ENCODE results near the gene IKZF4.
A peak's percentile ranks its signal among the peaks of the same experiment; 100 is the strongest.

Gene IKZF4

DNA sequence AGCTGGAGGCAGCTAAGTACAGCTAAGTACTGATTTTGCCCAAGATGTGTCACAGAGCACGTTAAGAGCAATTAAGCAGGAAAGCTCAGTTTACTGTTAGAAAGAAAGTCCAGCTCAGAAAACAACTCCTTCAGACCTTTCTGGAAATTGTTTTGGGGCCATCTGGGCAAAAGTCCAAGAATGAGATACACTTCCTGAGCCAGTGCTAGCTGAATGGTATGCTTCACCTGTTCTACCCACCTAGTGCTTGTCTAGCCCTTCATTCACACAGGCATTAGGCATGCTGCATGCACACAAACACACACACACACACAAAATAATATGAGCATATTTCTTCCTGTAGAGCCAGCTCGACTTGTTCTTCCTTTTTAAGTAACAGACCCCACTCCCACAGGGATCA is 6.6 kb upstream of the IKZF4 start:
- no peak overlapping the region for H3K27ac ChIP-seq
- no peak for TF ChIP-seq CTCF (IDR thresholded peaks at IDR 0.05)
- no peak for TF ChIP-seq ZFX (IDR thresholded peaks at IDR 0.05; ENCODE audit: borderline replicate concordance)

DNA sequence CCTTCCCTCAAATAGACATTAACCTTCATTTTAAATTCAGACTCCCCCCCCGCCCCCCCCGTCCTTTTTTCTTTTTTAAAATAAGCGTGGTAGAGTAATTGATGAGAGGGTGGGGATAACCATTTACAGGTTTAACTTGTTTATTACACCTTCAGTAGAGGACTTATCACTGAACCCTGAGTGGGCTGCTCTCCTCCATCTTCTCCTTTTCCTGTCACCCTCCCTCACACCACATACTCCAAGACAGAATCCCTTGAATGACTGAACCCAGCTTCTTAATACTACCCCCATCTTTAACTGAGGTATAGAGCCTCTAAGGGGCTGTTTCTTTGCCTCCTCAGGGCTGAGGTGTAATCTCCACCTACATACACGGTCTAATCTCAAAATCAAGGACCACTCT is 3.7 kb upstream of the IKZF4 start:
- TF ChIP-seq CTCF (IDR thresholded peaks at IDR 0.05): no peak
- TF ChIP-seq ZFX (IDR thresholded peaks at IDR 0.05; ENCODE audit: borderline replicate concordance): no peak
- H3K27ac ChIP-seq: no peak overlapping the region

- TF ChIP-seq CTCF (IDR thresholded peaks at IDR 0.05) (no peak), ZFX (IDR thresholded peaks at IDR 0.05; ENCODE audit: borderline replicate concordance) (no peak)
- H3K27ac ChIP-seq: no peak overlapping the region
Observed at GRCh38 chr12:56018356-56018755, 2.5 kb upstream of the IKZF4 start.

GRCh38 chr12:56021889-56022497 is 1.1 kb downstream of the IKZF4 start:
- no peak overlapping the region for H3K27ac ChIP-seq

GRCh38 chr12:56028511-56029165 is 7.8 kb downstream of the IKZF4 start:
- H3K27ac ChIP-seq: peak overlapping the region; percentile 25
- no peak for TF ChIP-seq ZFX (IDR thresholded peaks at IDR 0.05; ENCODE audit: borderline replicate concordance)
- TF ChIP-seq CTCF (IDR thresholded peaks at IDR 0.05): no peak

More at GRCh38 chr12:56021889-56022497, 1.1 kb downstream of the IKZF4 start:
- TF ChIP-seq CTCF (IDR thresholded peaks at IDR 0.05) (no peak), ZFX (IDR thresholded peaks at IDR 0.05; ENCODE audit: borderline replicate concordance) (no peak)

GRCh38 chr12:56029166-56029519 is 8.3 kb downstream of the IKZF4 start:
- H3K27ac ChIP-seq: peak overlapping the region; percentile 25
- TF ChIP-seq CTCF (IDR thresholded peaks at IDR 0.05): no peak

- no peak for TF ChIP-seq ZFX (IDR thresholded peaks at IDR 0.05; ENCODE audit: borderline replicate concordance)
- TF ChIP-seq CTCF (IDR thresholded peaks at IDR 0.05): peak; percentile 76
- peak overlapping the region; percentile 25; the same call in 1 of the 2 replicates for H3K27ac ChIP-seq
Observed at GRCh38 chr12:56029666-56030293, 8.9 kb downstream of the IKZF4 start.
